OCI-LY3 (cell line): ENCODE data around the gene NT5C2.

Experiments
- CTCF ChIP-seq: fragments of 200-600, 300-600 bp; sonication (generic); IDR thresholded peaks from 2 replicates; pipeline ENCODE4 v1.5.1; 2014; ENCODE audit warnings: antibody characterized with exemption, low read length, low read depth
- EZH2phosphoT487 ChIP-seq: fragments of 200-600 bp; shearing (Covaris generic); IDR thresholded peaks from 2 replicates; pipeline ENCODE4 v1.6.1; 2018; ENCODE audit warnings: antibody characterized with exemption, mixed run types, low read depth

- TF ChIP-seq CTCF (no peak), EZH2phosphoT487 (no peak)
Observed at GRCh38 chr10:103140469-103140868, 52.6 kb downstream of the NT5C2 start.
